ENCODE results near the gene GRIN3B.
"Not testable (repeated sequence)": the region's sequence is repeated elsewhere in the genome, so short reads cannot be mapped to it uniquely, and the experiment has no call there.

The GRIN3B gene

DNA sequence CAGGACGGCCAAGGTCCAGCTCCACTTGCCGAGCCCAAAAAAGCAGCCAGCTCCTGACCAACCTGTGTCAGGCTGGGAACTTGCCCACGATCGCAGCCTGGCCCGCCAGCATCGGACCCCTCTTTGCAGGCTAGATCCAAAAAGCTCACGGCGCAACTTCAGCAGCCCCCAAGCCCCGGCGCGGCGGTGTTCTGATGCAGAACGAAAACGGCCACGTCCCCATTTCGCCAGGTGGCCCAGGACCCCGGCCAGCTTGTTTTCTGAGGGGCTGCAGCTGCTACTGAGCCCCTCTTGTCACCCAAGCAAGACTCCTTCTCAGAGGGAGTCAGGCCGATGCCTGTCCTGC lies 19.4 kb downstream of the GRIN3B start:
- DNase-seq (ENCODE audit: extremely low read depth, low read depth): no peak
- TF ChIP-seq CTCF (IDR thresholded peaks at IDR 0.05; ENCODE audit: low read depth, low read length): no peak

- no peak for DNase-seq (ENCODE audit: extremely low read depth, low read depth)
- TF ChIP-seq CTCF (IDR thresholded peaks at IDR 0.05; ENCODE audit: low read depth, low read length): no peak
Observed at GRCh38 chr19:1019980-1020867, 20.0 kb downstream of the GRIN3B start.

DNA sequence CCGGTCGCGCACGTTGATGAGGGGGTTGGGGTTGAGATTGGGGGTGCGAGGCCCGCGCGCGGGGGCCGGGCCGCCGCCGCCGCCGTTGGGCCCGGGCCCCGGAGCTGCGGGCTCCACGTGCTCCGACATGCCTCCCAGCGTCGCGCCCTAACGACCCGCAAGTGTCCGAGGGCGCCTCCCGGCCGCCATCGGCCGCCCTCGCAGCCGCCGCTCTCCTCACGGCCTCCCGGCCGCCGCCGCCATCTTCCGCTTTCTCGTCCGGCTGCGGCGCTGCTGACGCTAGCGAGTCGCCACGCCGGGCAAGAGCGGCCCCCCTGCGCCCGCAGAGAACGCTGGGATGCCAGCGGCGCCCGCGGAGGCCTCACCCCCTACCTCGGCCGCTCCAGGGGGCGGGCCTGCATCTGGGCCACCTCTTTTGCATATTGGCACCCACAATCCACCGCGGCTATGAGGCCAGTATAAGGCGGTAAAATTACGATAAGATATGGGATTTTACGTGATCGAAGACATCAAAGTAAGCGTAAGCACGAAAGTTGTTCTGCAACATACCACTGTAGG lies 20.7 kb downstream of the GRIN3B start, which contains the start of gene TMEM259:
TMEM259 (minus strand) TSS at position 256 of the 558 bp plus-strand sequence; CDS start at position 129, 127 bp downstream.
- peak; percentile 95 for DNase-seq (ENCODE audit: extremely low read depth, low read depth)
- no peak for TF ChIP-seq CTCF (IDR thresholded peaks at IDR 0.05; ENCODE audit: low read depth, low read length)

DNA sequence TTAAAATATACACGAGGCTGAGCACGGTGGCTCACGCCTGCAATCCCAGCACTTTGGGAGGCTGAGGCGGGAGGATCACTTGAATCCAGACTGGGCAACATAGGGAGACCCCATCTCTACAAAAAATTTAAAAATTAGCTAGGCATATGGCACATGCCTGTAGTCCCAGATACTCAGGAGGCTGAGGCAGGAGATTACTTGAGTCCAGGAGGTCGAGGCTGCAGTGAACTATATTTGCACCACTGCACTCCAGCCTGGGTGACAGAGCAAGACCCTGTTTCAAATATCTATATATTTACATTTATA lies 23.6 kb downstream of the GRIN3B start:
- DNase-seq (ENCODE audit: extremely low read depth, low read depth): not testable (repeated sequence)

GRCh38 chr19:1025080-1025479 lies 24.9 kb downstream of the GRIN3B start:
- not testable (repeated sequence) for DNase-seq (ENCODE audit: extremely low read depth, low read depth)

GRCh38 chr19:1025960-1026782 lies 26.0 kb downstream of the GRIN3B start, which contains the start of gene CNN2:
TSS of gene CNN2 (plus strand) at chr19:1026608. CDS start at chr19:1026662, 54 bp downstream.
- DNase-seq (ENCODE audit: extremely low read depth, low read depth): no peak
- no peak for TF ChIP-seq CTCF (IDR thresholded peaks at IDR 0.05; ENCODE audit: low read depth, low read length)

GRCh38 chr19:1026783-1027649 lies 26.8 kb downstream of the GRIN3B start:
- DNase-seq (ENCODE audit: extremely low read depth, low read depth): no peak
- no peak for TF ChIP-seq CTCF (IDR thresholded peaks at IDR 0.05; ENCODE audit: low read depth, low read length)
